KOPT-K1 (cell line): ENCODE measurements around the gene ATG101.

Source experiments
- H3K27ac ChIP-seq: fragments of 200-600 bp; sonication (generic); 2 replicates; pipeline ENCODE4 v1.5.1; 2016; ENCODE audit warnings: antibody characterized with exemption, mild to moderate bottlenecking, low read depth, low read length; ENCODE audit not compliant: poor library complexity, severe bottlenecking
- H3K36me3 ChIP-seq: fragments of 200-600 bp; sonication (generic); 2 replicates; pipeline ENCODE4 v1.5.1; 2017; ENCODE audit warnings: antibody characterized with exemption, mild to moderate bottlenecking, low read length, moderate library complexity; ENCODE audit not compliant: insufficient read depth
- H3K9me3 ChIP-seq: fragments of 200-600 bp; sonication (generic); 2 replicates; pipeline ENCODE4 v1.5.1; 2017; ENCODE audit warnings: antibody characterized with exemption, low read length, mild to moderate bottlenecking; ENCODE audit not compliant: insufficient read depth, poor library complexity, severe bottlenecking

Gene ATG101

GRCh38 chr12:52035926-52036325, 33.9 kb upstream of the ATG101 start:
- no peaks in the 10 kb centered on the region for H3K9me3 ChIP-seq

GRCh38 chr12:52036587-52037171, 33.1 kb upstream of the ATG101 start:
- no peak overlapping the region for H3K27ac ChIP-seq
- H3K9me3 ChIP-seq = no peaks in the 10 kb centered on the region
- no peaks in the 10 kb centered on the region for H3K36me3 ChIP-seq

More at GRCh38 chr12:52035926-52036325, 33.9 kb upstream of the ATG101 start:
- no peak overlapping the region for H3K27ac ChIP-seq
- no peaks in the 10 kb centered on the region for H3K36me3 ChIP-seq

GRCh38 chr12:52037248-52037861, 32.4 kb upstream of the ATG101 start:
- Histone ChIP-seq H3K36me3 (no peaks in the 10 kb centered on the region), H3K9me3 (no peaks in the 10 kb centered on the region), H3K27ac (no peak overlapping the region)

GRCh38 chr12:52038447-52038846, 31.3 kb upstream of the ATG101 start:
- no peaks in the 10 kb centered on the region for H3K36me3 ChIP-seq
- H3K27ac ChIP-seq = no peak overlapping the region
- no peaks in the 10 kb centered on the region for H3K9me3 ChIP-seq

GRCh38 chr12:52041035-52041434, 28.7 kb upstream of the ATG101 start:
- Histone ChIP-seq H3K27ac (no peak overlapping the region), H3K9me3 (no peaks in the 10 kb centered on the region), H3K36me3 (no peaks in the 10 kb centered on the region)

- no peaks in the 10 kb centered on the region for H3K36me3 ChIP-seq
- no peak overlapping the region for H3K27ac ChIP-seq
- no peaks in the 10 kb centered on the region for H3K9me3 ChIP-seq
These were observed 28.1 kb upstream of the ATG101 start for GRCh38 chr12:52041695-52042123.

- Histone ChIP-seq H3K27ac (no peak overlapping the region), H3K9me3 (no peaks in the 10 kb centered on the region), H3K36me3 (no peaks in the 10 kb centered on the region)
These were observed 26.9 kb upstream of the ATG101 start for GRCh38 chr12:52042706-52043385.

- Histone ChIP-seq H3K27ac (no peak overlapping the region), H3K36me3 (no peaks in the 10 kb centered on the region), H3K9me3 (no peaks in the 10 kb centered on the region)
These were observed 26.2 kb upstream of the ATG101 start for GRCh38 chr12:52043386-52044212.

GRCh38 chr12:52044292-52044983, 25.3 kb upstream of the ATG101 start:
- Histone ChIP-seq H3K27ac (no peak overlapping the region), H3K36me3 (no peaks in the 10 kb centered on the region), H3K9me3 (no peaks in the 10 kb centered on the region)

- H3K27ac ChIP-seq = no peak overlapping the region
- H3K36me3 ChIP-seq = no peaks in the 10 kb centered on the region
These were observed 24.0 kb upstream of the ATG101 start for GRCh38 chr12:52045794-52046199.

GRCh38 chr12:52046859-52047258, 22.9 kb upstream of the ATG101 start:
- H3K9me3 ChIP-seq = no peaks in the 10 kb centered on the region
- no peaks in the 10 kb centered on the region for H3K36me3 ChIP-seq
- no peak overlapping the region for H3K27ac ChIP-seq

More at GRCh38 chr12:52045794-52046199, 24.0 kb upstream of the ATG101 start:
- H3K9me3 ChIP-seq = no peaks in the 10 kb centered on the region

- Histone ChIP-seq H3K9me3 (no peaks in the 10 kb centered on the region), H3K36me3 (no peaks in the 10 kb centered on the region), H3K27ac (no peak overlapping the region)
These were observed 20.5 kb upstream of the ATG101 start for GRCh38 chr12:52049286-52049685.

- no peaks in the 10 kb centered on the region for H3K9me3 ChIP-seq
- H3K27ac ChIP-seq = no peak overlapping the region
- no peaks in the 10 kb centered on the region for H3K36me3 ChIP-seq
These were observed 20.1 kb upstream of the ATG101 start for GRCh38 chr12:52049688-52050087.

- Histone ChIP-seq H3K36me3 (no peaks in the 10 kb centered on the region), H3K9me3 (no peaks in the 10 kb centered on the region), H3K27ac (no peak overlapping the region)
These were observed 19.5 kb upstream of the ATG101 start for GRCh38 chr12:52050116-52050757.
